ENCODE measurements around the gene BBOX1.

Gene BBOX1

GRCh38 chr11:27148506-27148905 lies 107.9 kb downstream of the BBOX1 start:
- H3K18ac ChIP-seq (ENCODE audit: low read depth in 1 of 2, low read length in 2 of 2) = no peak overlapping the region
- H3K9ac ChIP-seq (ENCODE audit: low read length) = no peak overlapping the region
- H3K14ac ChIP-seq (ENCODE audit: low read length in 2 of 2) = no peak overlapping the region
- peaks cover 0 to 4% of the 10 kb centered on the region in 2 experiments for H3K27me3 ChIP-seq (ENCODE audit: control insufficient read depth in 1 of 2, insufficient read depth in 1 of 2, low read length in 2 of 2)
- H3K27ac ChIP-seq (ENCODE audit: low read length, poor library complexity, severe bottlenecking) = no peak overlapping the region
- H3K4me3 ChIP-seq (ENCODE audit: insufficient read depth in 1 of 2, low read depth in 1 of 2, low read length in 2 of 2) = no peak overlapping the region
- H2AFZ ChIP-seq (ENCODE audit: low read depth, low read length) = no peak overlapping the region
- H3K4ac ChIP-seq (ENCODE audit: low read depth in 1 of 2, low read length in 2 of 2) = no peak overlapping the region
- H4K91ac ChIP-seq (ENCODE audit: low read length) = no peak overlapping the region
- H2BK12ac ChIP-seq (ENCODE audit: low read length in 2 of 2) = no peak overlapping the region
- H3K4me2 ChIP-seq (ENCODE audit: low read length, poor library complexity, severe bottlenecking) = no peak overlapping the region
- H4K8ac ChIP-seq (ENCODE audit: low read length) = no peak overlapping the region
- no peak for DNase-seq
- H2BK120ac ChIP-seq (ENCODE audit: low read depth, low read length) = no peak overlapping the region
- peaks cover 2% of the 10 kb centered on the region for H3K4me1 ChIP-seq (ENCODE audit: control insufficient read depth, insufficient read depth, low read depth, low read length)
- H2BK15ac ChIP-seq (ENCODE audit: low read depth, poor library complexity, severe bottlenecking) = no peak overlapping the region
- H3K79me1 ChIP-seq (replicated peaks; ENCODE audit: low read length, poor library complexity, severe bottlenecking) = no peaks in the 10 kb centered on the region
- no peaks in the 10 kb centered on the region for H3K36me3 ChIP-seq (ENCODE audit: control insufficient read depth in 1 of 2, insufficient read depth in 2 of 2, low read depth in 1 of 2, low read length in 2 of 2)
- no peaks in the 10 kb centered on the region for H3K9me3 ChIP-seq (ENCODE audit: control insufficient read depth, low read length)
- no peak overlapping the region for H2AK5ac ChIP-seq (ENCODE audit: low read length, severe bottlenecking)
- no peak overlapping the region for H2BK5ac ChIP-seq (ENCODE audit: low read depth, low read length, poor library complexity, severe bottlenecking)
- H3K23ac ChIP-seq (ENCODE audit: low read length in 2 of 2) = no peak overlapping the region

- Histone ChIP-seq H3K79me1 (replicated peaks; ENCODE audit: low read length, poor library complexity, severe bottlenecking) (no peaks in the 10 kb centered on the region), H3K27me3 (ENCODE audit: control insufficient read depth in 1 of 2, insufficient read depth in 1 of 2, low read length in 2 of 2) (peaks cover 0 to 4% of the 10 kb centered on the region in 2 experiments), H3K18ac (ENCODE audit: low read depth in 1 of 2, low read length in 2 of 2) (no peak overlapping the region), H3K4me3 (ENCODE audit: insufficient read depth in 1 of 2, low read depth in 1 of 2, low read length in 2 of 2) (no peak overlapping the region), H3K9me3 (ENCODE audit: control insufficient read depth, low read length) (no peaks in the 10 kb centered on the region), H4K8ac (ENCODE audit: low read length) (no peak overlapping the region), H3K27ac (ENCODE audit: low read length, poor library complexity, severe bottlenecking) (no peak overlapping the region), H4K91ac (ENCODE audit: low read length) (no peak overlapping the region), H2BK12ac (ENCODE audit: low read length in 2 of 2) (no peak overlapping the region), H3K4me2 (ENCODE audit: low read length, poor library complexity, severe bottlenecking) (no peak overlapping the region), H3K9ac (ENCODE audit: low read length) (no peak overlapping the region), H2BK120ac (ENCODE audit: low read depth, low read length) (no peak overlapping the region), H3K36me3 (ENCODE audit: control insufficient read depth in 1 of 2, insufficient read depth in 2 of 2, low read depth in 1 of 2, low read length in 2 of 2) (no peaks in the 10 kb centered on the region), H2BK15ac (ENCODE audit: low read depth, poor library complexity, severe bottlenecking) (no peak overlapping the region), H2AK5ac (ENCODE audit: low read length, severe bottlenecking) (no peak overlapping the region), H2AFZ (ENCODE audit: low read depth, low read length) (no peak overlapping the region), H3K23ac (ENCODE audit: low read length in 2 of 2) (no peak overlapping the region), H3K4me1 (ENCODE audit: control insufficient read depth, insufficient read depth, low read depth, low read length) (peaks cover 2% of the 10 kb centered on the region), H2BK5ac (ENCODE audit: low read depth, low read length, poor library complexity, severe bottlenecking) (peak overlapping the region; percentile 49), H3K14ac (ENCODE audit: low read length in 2 of 2) (no peak overlapping the region), H3K4ac (ENCODE audit: low read depth in 1 of 2, low read length in 2 of 2) (no peak overlapping the region)
- no peak for DNase-seq
- 95% methylated on average over 2 of the region's 2 CpGs for WGBS
Observed at GRCh38 chr11:27150098-27150497, 109.5 kb downstream of the BBOX1 start.

- no peak overlapping the region for H3K14ac ChIP-seq (ENCODE audit: low read length in 2 of 2)
- H4K8ac ChIP-seq (ENCODE audit: low read length) = no peak overlapping the region
- no peak overlapping the region for H3K4me3 ChIP-seq (ENCODE audit: insufficient read depth in 1 of 2, low read depth in 1 of 2, low read length in 2 of 2)
- no CpG with 5 or more reads among the region's 1 CpG for WGBS
- no peak overlapping the region for H3K18ac ChIP-seq (ENCODE audit: low read depth in 1 of 2, low read length in 2 of 2)
- H3K4ac ChIP-seq (ENCODE audit: low read depth in 1 of 2, low read length in 2 of 2) = no peak overlapping the region
- no peak overlapping the region for H2BK5ac ChIP-seq (ENCODE audit: low read depth, low read length, poor library complexity, severe bottlenecking)
- H3K23ac ChIP-seq (ENCODE audit: low read length in 2 of 2) = no peak overlapping the region
- no peak overlapping the region for H4K91ac ChIP-seq (ENCODE audit: low read length)
- no peak for DNase-seq
- no peak overlapping the region for H2BK12ac ChIP-seq (ENCODE audit: low read length in 2 of 2)
- H3K4me1 ChIP-seq (ENCODE audit: control insufficient read depth, insufficient read depth, low read depth, low read length) = peaks cover 2% of the 10 kb centered on the region
- H3K36me3 ChIP-seq (ENCODE audit: control insufficient read depth in 1 of 2, insufficient read depth in 2 of 2, low read depth in 1 of 2, low read length in 2 of 2) = no peaks in the 10 kb centered on the region
- H3K9ac ChIP-seq (ENCODE audit: low read length) = no peak overlapping the region
- no peak overlapping the region for H2AK5ac ChIP-seq (ENCODE audit: low read length, severe bottlenecking)
- no peak overlapping the region for H2BK120ac ChIP-seq (ENCODE audit: low read depth, low read length)
- H2AFZ ChIP-seq (ENCODE audit: low read depth, low read length) = no peak overlapping the region
- no peak overlapping the region for H3K27ac ChIP-seq (ENCODE audit: low read length, poor library complexity, severe bottlenecking)
- H3K79me1 ChIP-seq (replicated peaks; ENCODE audit: low read length, poor library complexity, severe bottlenecking) = no peaks in the 10 kb centered on the region
- H3K27me3 ChIP-seq (ENCODE audit: control insufficient read depth in 1 of 2, insufficient read depth in 1 of 2, low read length in 2 of 2) = peaks cover 0 to 4% of the 10 kb centered on the region in 2 experiments
- H3K4me2 ChIP-seq (ENCODE audit: low read length, poor library complexity, severe bottlenecking) = no peak overlapping the region
- no peaks in the 10 kb centered on the region for H3K9me3 ChIP-seq (ENCODE audit: control insufficient read depth, low read length)
- H2BK15ac ChIP-seq (ENCODE audit: low read depth, poor library complexity, severe bottlenecking) = no peak overlapping the region
Observed at GRCh38 chr11:27153136-27153535, 112.5 kb downstream of the BBOX1 start.

- Histone ChIP-seq H3K4me3 (ENCODE audit: insufficient read depth in 1 of 2, low read depth in 1 of 2, low read length in 2 of 2) (no peak overlapping the region), H2BK15ac (ENCODE audit: low read depth, poor library complexity, severe bottlenecking) (no peak overlapping the region), H3K27ac (ENCODE audit: low read length, poor library complexity, severe bottlenecking) (no peak overlapping the region), H3K79me1 (replicated peaks; ENCODE audit: low read length, poor library complexity, severe bottlenecking) (no peaks in the 10 kb centered on the region), H4K8ac (ENCODE audit: low read length) (no peak overlapping the region), H3K9me3 (ENCODE audit: control insufficient read depth, low read length) (no peaks in the 10 kb centered on the region), H3K4me2 (ENCODE audit: low read length, poor library complexity, severe bottlenecking) (no peak overlapping the region), H3K9ac (ENCODE audit: low read length) (peak overlapping the region; percentile 66), H2BK120ac (ENCODE audit: low read depth, low read length) (no peak overlapping the region), H4K91ac (ENCODE audit: low read length) (no peak overlapping the region), H3K23ac (ENCODE audit: low read length in 2 of 2) (no peak overlapping the region), H2AK5ac (ENCODE audit: low read length, severe bottlenecking) (no peak overlapping the region), H3K27me3 (ENCODE audit: control insufficient read depth in 1 of 2, insufficient read depth in 1 of 2, low read length in 2 of 2) (no peaks in the 10 kb centered on the region), H3K18ac (ENCODE audit: low read depth in 1 of 2, low read length in 2 of 2) (no peak overlapping the region), H2AFZ (ENCODE audit: low read depth, low read length) (no peak overlapping the region), H3K14ac (ENCODE audit: low read length in 2 of 2) (no peak overlapping the region), H2BK12ac (ENCODE audit: low read length in 2 of 2) (no peak overlapping the region), H2BK5ac (ENCODE audit: low read depth, low read length, poor library complexity, severe bottlenecking) (no peak overlapping the region), H3K4me1 (ENCODE audit: control insufficient read depth, insufficient read depth, low read depth, low read length) (no peaks in the 10 kb centered on the region), H3K4ac (ENCODE audit: low read depth in 1 of 2, low read length in 2 of 2) (no peak overlapping the region), H3K36me3 (ENCODE audit: control insufficient read depth in 1 of 2, insufficient read depth in 2 of 2, low read depth in 1 of 2, low read length in 2 of 2) (no peaks in the 10 kb centered on the region)
- DNase-seq = peak; percentile 78
- 44% methylated on average over 9 of the region's 10 CpGs for WGBS
Observed at GRCh38 chr11:27158456-27159334, 118.1 kb downstream of the BBOX1 start.

Measured in mesenchymal stem cell (in vitro differentiated cells and primary cell).